Measurements from ENCODE around the gene TPX2. TPM values are rescaled to one million over a fixed set of nuclear protein-coding genes. Genes with fewer than 3 reads are reported as not detected.
A peak's percentile ranks its signal among the peaks of the same experiment; 100 is the strongest.

Gene TPX2
- polyA plus RNA-seq, 1 donor (not counting 4 experiments of a cell fraction or from before 2014, with no cell fraction given), result 31.5 TPM

DNA sequence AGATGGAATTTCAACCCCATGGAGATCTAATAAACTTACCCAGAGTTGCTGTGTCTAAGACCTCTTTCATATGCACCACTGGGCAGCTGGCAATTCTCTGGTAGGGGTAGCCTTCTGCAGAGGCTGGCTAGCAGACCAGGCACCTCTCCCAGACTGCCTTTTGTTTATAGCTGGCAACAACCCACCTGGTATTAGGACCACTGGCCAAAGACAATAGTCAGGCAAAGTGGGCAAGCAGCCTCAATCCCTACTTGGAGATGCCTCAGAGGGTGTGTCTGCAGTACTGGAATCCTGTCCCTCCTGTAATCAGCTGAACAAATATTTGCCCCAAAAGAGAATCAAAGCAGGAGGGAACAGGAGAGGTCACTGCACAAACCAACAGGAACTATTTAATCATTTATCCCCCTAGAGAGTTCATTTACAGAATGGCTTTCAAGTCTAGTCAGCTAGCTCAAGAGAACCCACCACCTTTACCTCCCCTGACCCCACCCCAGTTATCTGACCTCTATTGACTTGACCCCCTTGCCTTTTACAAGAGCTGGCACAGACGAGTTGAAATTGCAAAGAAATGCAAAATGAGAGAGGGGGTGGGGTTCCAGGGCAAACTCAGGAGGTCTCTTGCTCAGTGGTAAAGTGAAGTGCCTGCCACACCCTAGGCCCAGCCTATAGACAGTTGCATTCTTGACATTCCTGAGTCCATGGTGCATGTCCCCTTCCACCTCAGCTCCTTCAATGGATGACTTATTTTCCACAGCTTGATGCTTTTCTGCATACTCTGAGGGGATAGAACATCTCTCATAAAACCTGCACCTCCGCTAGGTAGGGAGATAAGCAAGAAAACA is 19.2 kb upstream of the TPX2 start:
- peaks cover 15 to 46% of the 10 kb centered on the region in 2 experiments for H3K36me3 ChIP-seq (ENCODE audit: control insufficient read depth in 2 of 2, extremely low read depth in 1 of 2, insufficient read depth in 2 of 2, low read length in 2 of 2)
- peaks cover 80% of the 10 kb centered on the region for H3K79me2 ChIP-seq (ENCODE audit: control insufficient read depth, insufficient read depth, low read length)
- no peaks in the 10 kb centered on the region for H3K9me1 ChIP-seq (ENCODE audit: control insufficient read depth, extremely low read depth, insufficient read depth, low read length)
- no peak overlapping the region for H2AFZ ChIP-seq (ENCODE audit: control insufficient read depth, low read length)
- no peaks in the 10 kb centered on the region for H3K9me3 ChIP-seq (ENCODE audit: control insufficient read depth, low read depth, low read length)
- no peak for TF ChIP-seq EZH2 (IDR thresholded peaks at IDR 0.05; ENCODE audit: low read length)
- TF ChIP-seq CTCF (optimal IDR thresholded peaks at IDR 0.05 in 1 of 3, IDR thresholded peaks at IDR 0.05 in 1 of 3, conservative IDR thresholded peaks at IDR 0.05 in 1 of 3; ENCODE audit: extremely low read depth in 1 of 3, insufficient read depth in 2 of 3, low read length in 3 of 3), result no peak
- peak overlapping the region; percentile 79 to 97 (median 83) for H3K4me3 ChIP-seq (ENCODE audit: control insufficient read depth in 2 of 3, extremely low read depth in 1 of 3, insufficient read depth in 2 of 3, low read depth in 1 of 3, low read length in 3 of 3)
- H3K27me3 ChIP-seq (ENCODE audit: control insufficient read depth, extremely low read depth, insufficient read depth, low read length), result no peaks in the 10 kb centered on the region
- dilution Hi-C loops (cut with MboI; ENCODE audit: extremely low pct_ligation_motif_present, low sequenced_read_pairs), result no loop called here
- FAIRE-seq, result no peak
- H3K9ac ChIP-seq (ENCODE audit: control insufficient read depth, extremely low read depth, insufficient read depth, low read length), result peak overlapping the region; percentile 99
- peak overlapping the region; percentile 98 for H3K27ac ChIP-seq (ENCODE audit: control insufficient read depth, insufficient read depth, low read length)
- DNase-seq (ENCODE audit: low read depth, low spot score), result no peak
- H3K4me1 ChIP-seq (ENCODE audit: control insufficient read depth, extremely low read depth, insufficient read depth, low read length), result peaks cover 43% of the 10 kb centered on the region
- peak overlapping the region; percentile 98 for H3K4me2 ChIP-seq (ENCODE audit: control insufficient read depth, extremely low read depth, insufficient read depth, low read depth, low read length)
- H4K20me1 ChIP-seq (ENCODE audit: control insufficient read depth, extremely low read depth, insufficient read depth, low read length), result no peaks in the 10 kb centered on the region

- Histone ChIP-seq H3K27ac (ENCODE audit: control insufficient read depth, insufficient read depth, low read length) (peak overlapping the region; percentile 98), H3K36me3 (ENCODE audit: control insufficient read depth in 2 of 2, extremely low read depth in 1 of 2, insufficient read depth in 2 of 2, low read length in 2 of 2) (peaks cover 15 to 46% of the 10 kb centered on the region in 2 experiments), H3K27me3 (ENCODE audit: control insufficient read depth, extremely low read depth, insufficient read depth, low read length) (no peaks in the 10 kb centered on the region), H3K4me3 (ENCODE audit: control insufficient read depth in 2 of 3, extremely low read depth in 1 of 3, insufficient read depth in 2 of 3, low read depth in 1 of 3, low read length in 3 of 3) (peak overlapping the region; percentile 79 to 97 (median 83)), H3K9me3 (ENCODE audit: control insufficient read depth, low read depth, low read length) (no peaks in the 10 kb centered on the region), H2AFZ (ENCODE audit: control insufficient read depth, low read length) (no peak overlapping the region), H3K79me2 (ENCODE audit: control insufficient read depth, insufficient read depth, low read length) (peaks cover 72% of the 10 kb centered on the region), H4K20me1 (ENCODE audit: control insufficient read depth, extremely low read depth, insufficient read depth, low read length) (no peaks in the 10 kb centered on the region), H3K4me2 (ENCODE audit: control insufficient read depth, extremely low read depth, insufficient read depth, low read depth, low read length) (peak overlapping the region; percentile 98), H3K9ac (ENCODE audit: control insufficient read depth, extremely low read depth, insufficient read depth, low read length) (peak overlapping the region; percentile 99), H3K4me1 (ENCODE audit: control insufficient read depth, extremely low read depth, insufficient read depth, low read length) (peaks cover 43% of the 10 kb centered on the region), H3K9me1 (ENCODE audit: control insufficient read depth, extremely low read depth, insufficient read depth, low read length) (no peaks in the 10 kb centered on the region)
- dilution Hi-C loops (cut with MboI; ENCODE audit: extremely low pct_ligation_motif_present, low sequenced_read_pairs), result no loop called here
- DNase-seq (ENCODE audit: low read depth, low spot score), result no peak
- TF ChIP-seq EZH2 (IDR thresholded peaks at IDR 0.05; ENCODE audit: low read length) (no peak), CTCF (optimal IDR thresholded peaks at IDR 0.05 in 1 of 3, IDR thresholded peaks at IDR 0.05 in 1 of 3, conservative IDR thresholded peaks at IDR 0.05 in 1 of 3; ENCODE audit: extremely low read depth in 1 of 3, insufficient read depth in 2 of 3, low read length in 3 of 3) (peak in 1 of 3 experiments; percentile 39)
- FAIRE-seq, result no peak
Observed at GRCh38 chr20:31720486-31721407, 18.3 kb upstream of the TPX2 start.

All from keratinocyte (primary cell).